Nephron (organoid): Measurements from ENCODE around the gene MSI2.
A peak's percentile ranks its signal among the peaks of the same experiment; 100 is the strongest.

Experiments
- H3K27ac Mint-ChIP-seq, 3 experiments: 2 replicates each; pipeline ENCODE4 v1.8.0; 2020; ENCODE audit warnings: mixed read lengths in 3 of 3, mild to moderate bottlenecking in 2 of 3, moderate library complexity in 1 of 3
- H3K27me3 Mint-ChIP-seq: 2 replicates; pipeline ENCODE4 v1.8.0; 2021; ENCODE audit warnings: low read depth, mild to moderate bottlenecking, moderate library complexity, mixed read lengths
- H3K36me3 Mint-ChIP-seq: 2 replicates; pipeline ENCODE4 v1.8.0; 2020; ENCODE audit warnings: low read depth, mixed read lengths
- H3K4me1 Mint-ChIP-seq: 2 replicates; pipeline ENCODE4 v1.8.0; 2020; ENCODE audit warnings: mixed read lengths
- H3K4me3 Mint-ChIP-seq, 3 experiments: 2 replicates each; pipeline ENCODE4 v1.8.0; 2020; ENCODE audit warnings: mild to moderate bottlenecking in 3 of 3, mixed read lengths in 3 of 3, moderate library complexity in 2 of 3
- H3K9me3 Mint-ChIP-seq: 2 replicates; pipeline ENCODE4 v1.8.0; 2020; ENCODE audit warnings: mixed read lengths
- CTCF ChIP-seq, 3 experiments: fragments of 200-600 bp; sonication (generic); IDR thresholded peaks; one replicate each; pipeline ENCODE4 v1.5.0; 2021; ENCODE audit warnings: antibody characterized with exemption in 3 of 3; ENCODE audit not compliant: unreplicated experiment in 3 of 3

The MSI2 gene

GRCh38 chr17:57545731-57546342 lies 289.5 kb downstream of the MSI2 start:
- peak overlapping the region; percentile 41 to 93 (median 72) for H3K27ac Mint-ChIP-seq
- no peaks in the 10 kb centered on the region for H3K9me3 Mint-ChIP-seq
- H3K27me3 Mint-ChIP-seq, result peaks cover 90% of the 10 kb centered on the region
- TF ChIP-seq CTCF (IDR thresholded peaks at IDR 0.05; ENCODE audit: unreplicated experiment in 3 of 3), result no peak
- H3K36me3 Mint-ChIP-seq, result no peaks in the 10 kb centered on the region
- peak overlapping the region in 1 of 3 experiments; percentile 41 for H3K4me3 Mint-ChIP-seq
- peaks cover 81% of the 10 kb centered on the region for H3K4me1 Mint-ChIP-seq

DNA sequence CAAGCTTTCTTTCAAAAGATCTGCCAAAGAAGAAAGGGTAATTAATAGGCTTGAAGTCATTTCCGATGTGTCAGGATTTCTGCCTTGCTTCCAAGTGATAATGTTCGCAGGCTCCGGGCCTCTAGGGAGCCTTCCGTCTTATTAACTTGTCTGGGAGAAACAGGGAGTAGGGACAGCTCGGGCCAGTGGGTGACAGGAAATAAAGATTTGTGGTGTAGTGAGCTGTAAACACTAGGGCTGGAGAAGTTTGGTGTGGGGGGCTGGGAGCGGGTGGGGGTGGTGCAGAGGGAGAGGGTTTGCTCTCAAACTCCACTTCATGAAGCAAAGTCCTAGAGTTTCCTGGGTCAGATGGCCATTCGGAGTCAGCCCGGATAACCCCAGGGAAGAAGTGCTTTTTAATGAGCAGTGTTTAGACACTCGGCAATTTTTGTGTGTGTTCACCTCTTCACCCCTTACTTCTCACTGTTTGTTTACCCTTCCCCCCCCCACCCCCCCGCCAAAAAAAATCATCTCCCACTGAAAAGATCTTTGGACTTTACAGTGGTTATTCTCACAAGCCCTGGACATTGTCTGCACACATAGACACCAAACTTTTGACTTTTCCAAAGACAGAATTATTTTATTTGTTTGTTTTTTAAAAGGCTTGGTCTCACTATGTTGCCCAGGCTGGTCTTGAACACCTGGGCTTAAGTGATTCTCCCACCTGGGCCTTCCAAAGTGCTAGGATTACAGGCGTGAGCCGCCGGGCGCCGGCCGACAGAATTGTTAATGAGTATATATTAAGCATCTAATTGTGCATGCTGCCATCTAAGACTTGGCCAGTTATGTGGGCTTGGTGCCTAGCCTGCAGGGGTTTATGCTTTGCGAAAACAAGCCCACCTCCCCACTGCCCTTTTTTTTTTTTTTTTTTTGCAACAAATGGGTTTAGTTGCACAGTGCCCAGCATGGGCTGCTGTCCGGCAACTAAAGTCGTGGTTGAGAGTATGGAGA lies 292.4 kb downstream of the MSI2 start:
- Mint-ChIP-seq H3K9me3 (no peaks in the 10 kb centered on the region), H3K36me3 (no peaks in the 10 kb centered on the region), H3K4me3 (peak overlapping the region in 2 of 3 experiments; percentile 0 to 24), H3K27ac (peak overlapping the region; percentile 65 to 93 (median 93)), H3K27me3 (peaks cover 93% of the 10 kb centered on the region), H3K4me1 (peaks cover 89% of the 10 kb centered on the region)
- no peak for TF ChIP-seq CTCF (IDR thresholded peaks at IDR 0.05; ENCODE audit: unreplicated experiment in 3 of 3)

DNA sequence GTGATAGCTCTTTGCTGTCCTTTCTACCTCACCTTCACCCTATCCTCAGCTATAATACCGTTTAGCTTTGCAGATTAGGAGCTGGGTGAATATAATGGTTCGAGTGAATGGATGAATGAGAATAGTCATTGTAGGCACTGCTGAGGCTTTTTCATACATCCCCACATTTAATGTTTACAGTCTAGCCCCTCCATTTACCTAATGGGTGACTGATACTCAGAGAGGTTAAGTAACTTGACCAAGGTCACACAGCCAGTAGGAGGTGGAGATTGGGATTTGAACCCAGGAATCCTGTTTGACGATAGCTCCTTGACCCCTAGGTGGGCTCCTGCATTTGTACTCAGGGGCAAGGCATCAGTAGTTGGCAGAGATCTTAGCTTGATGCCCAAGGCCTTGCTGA lies 293.1 kb downstream of the MSI2 start:
- Mint-ChIP-seq H3K36me3 (no peaks in the 10 kb centered on the region), H3K9me3 (no peaks in the 10 kb centered on the region), H3K27me3 (peaks cover 93% of the 10 kb centered on the region), H3K4me3 (no peak overlapping the region), H3K4me1 (peaks cover 89% of the 10 kb centered on the region), H3K27ac (peak overlapping the region; percentile 14 to 93 (median 87))
- TF ChIP-seq CTCF (IDR thresholded peaks at IDR 0.05; ENCODE audit: unreplicated experiment in 3 of 3), result no peak

- Mint-ChIP-seq H3K4me3 (no peak overlapping the region), H3K27me3 (peaks cover 90% of the 10 kb centered on the region), H3K4me1 (peaks cover 89% of the 10 kb centered on the region), H3K27ac (peak overlapping the region in 2 of 3 experiments; percentile 87 to 93), H3K36me3 (no peaks in the 10 kb centered on the region), H3K9me3 (no peaks in the 10 kb centered on the region)
- TF ChIP-seq CTCF (IDR thresholded peaks at IDR 0.05; ENCODE audit: unreplicated experiment in 3 of 3), result no peak
Measured at GRCh38 chr17:57550016-57550415, 293.7 kb downstream of the MSI2 start.

- H3K36me3 Mint-ChIP-seq, result no peaks in the 10 kb centered on the region
- H3K27me3 Mint-ChIP-seq, result peaks cover 90% of the 10 kb centered on the region
- peak overlapping the region in 1 of 3 experiments; percentile 10 for H3K4me3 Mint-ChIP-seq
- peak overlapping the region; percentile 81 to 93 (median 87) for H3K27ac Mint-ChIP-seq
- TF ChIP-seq CTCF (IDR thresholded peaks at IDR 0.05; ENCODE audit: unreplicated experiment in 3 of 3), result no peak
- H3K9me3 Mint-ChIP-seq, result no peaks in the 10 kb centered on the region
- peaks cover 89% of the 10 kb centered on the region for H3K4me1 Mint-ChIP-seq
Measured at GRCh38 chr17:57550668-57551315, 294.5 kb downstream of the MSI2 start.
